GM21367 (cell line): ENCODE measurements around the gene ZGPAT.
A peak's percentile ranks its signal among the peaks of the same experiment; 100 is the strongest.

Experiments used
- ATAC-seq: cut with Tn5 transposase; IDR thresholded peaks from one replicate; pipeline ENCODE4 v1.9.1; 2021; ENCODE audit not compliant: unreplicated experiment

ZGPAT gene

DNA sequence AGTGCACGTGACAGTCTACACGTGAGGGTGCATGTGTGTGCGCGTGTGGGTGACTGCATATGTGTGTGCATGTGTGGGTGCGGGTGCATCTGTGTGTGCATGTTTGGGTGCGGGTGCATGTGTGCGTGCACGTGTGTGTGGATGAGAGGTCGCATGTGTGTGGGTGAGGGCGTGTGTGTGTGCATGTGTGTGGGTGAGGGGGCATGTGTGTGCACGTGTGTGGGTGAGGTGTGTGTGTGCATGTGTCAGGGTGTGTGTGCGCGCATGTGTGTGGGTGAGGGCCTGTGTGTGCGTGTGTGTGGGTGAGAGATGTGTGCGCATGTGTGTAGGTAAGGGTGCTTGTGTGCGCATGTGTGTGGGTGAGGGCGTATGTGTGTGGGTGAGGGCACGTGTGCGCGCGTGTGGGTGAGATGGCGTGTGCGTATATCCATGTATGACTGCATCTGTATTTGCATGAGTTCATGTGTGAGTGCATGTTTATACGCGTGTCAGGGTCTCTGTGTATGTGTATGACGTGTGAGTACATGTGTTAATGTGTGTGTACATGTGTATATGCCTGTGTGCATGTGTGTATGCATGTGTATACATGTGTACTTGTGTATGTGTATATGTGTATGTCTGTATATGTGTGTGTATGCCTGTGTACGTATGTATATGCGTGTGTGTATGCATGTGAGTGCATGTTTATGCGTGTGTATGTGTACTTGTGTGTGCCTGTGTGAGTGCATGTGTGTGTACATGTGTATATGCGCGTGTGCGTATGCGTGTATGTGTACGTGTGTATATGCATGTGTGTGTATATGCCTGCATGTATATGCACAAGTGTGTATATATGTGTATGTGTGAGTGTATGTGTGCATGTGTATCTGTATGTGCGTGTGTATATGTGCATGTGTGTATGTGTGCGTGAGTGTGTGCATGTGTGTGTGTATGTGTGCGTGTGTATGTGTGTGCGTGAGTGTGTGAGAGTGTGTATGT lies 24.6 kb downstream of the ZGPAT start:
- no peak for ATAC-seq

DNA sequence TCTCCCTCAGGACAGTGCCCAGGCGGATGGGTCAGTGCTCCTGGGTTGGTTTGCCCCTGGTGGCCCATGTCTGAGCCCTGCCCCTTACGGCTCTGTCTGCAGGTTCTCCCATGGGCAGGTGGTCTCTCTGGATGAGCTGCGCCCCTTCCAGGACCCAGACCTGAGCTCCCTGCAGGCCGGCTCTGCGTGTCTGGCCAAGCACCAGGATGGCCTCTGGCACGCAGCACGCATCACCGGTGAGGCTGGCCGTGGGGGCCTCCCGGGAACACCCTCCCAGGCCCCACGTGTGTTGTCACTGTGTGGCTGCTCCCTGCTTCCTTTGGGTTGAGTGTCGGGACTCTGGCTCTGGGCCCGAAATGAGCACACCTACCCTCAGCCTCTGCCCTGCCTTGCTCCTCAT lies 25.3 kb downstream of the ZGPAT start:
- ATAC-seq, result no peak

DNA sequence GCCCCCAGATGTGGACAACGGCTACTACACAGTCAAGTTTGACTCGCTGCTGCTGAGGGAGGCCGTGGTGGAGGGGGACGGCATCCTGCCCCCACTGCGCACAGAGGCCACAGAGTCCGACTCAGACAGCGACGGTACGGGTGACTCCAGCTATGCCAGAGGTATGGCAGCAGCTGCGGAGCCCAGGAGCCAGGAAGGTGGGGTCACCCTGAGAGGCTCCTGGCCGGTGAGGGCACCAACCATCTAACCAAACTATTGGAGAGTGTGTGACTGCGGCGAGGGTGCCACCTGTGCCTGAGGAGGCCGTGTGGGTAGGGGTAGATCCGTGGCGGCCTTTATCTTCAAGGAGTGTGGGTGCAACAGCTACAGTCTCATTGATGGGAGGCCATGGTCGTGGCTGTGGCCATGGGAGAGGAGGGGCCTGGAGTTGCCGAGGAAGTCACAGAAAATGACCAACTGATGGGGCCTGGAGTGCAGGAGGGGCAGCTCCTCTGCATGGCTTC lies 25.8 kb downstream of the ZGPAT start:
- no peak for ATAC-seq

DNA sequence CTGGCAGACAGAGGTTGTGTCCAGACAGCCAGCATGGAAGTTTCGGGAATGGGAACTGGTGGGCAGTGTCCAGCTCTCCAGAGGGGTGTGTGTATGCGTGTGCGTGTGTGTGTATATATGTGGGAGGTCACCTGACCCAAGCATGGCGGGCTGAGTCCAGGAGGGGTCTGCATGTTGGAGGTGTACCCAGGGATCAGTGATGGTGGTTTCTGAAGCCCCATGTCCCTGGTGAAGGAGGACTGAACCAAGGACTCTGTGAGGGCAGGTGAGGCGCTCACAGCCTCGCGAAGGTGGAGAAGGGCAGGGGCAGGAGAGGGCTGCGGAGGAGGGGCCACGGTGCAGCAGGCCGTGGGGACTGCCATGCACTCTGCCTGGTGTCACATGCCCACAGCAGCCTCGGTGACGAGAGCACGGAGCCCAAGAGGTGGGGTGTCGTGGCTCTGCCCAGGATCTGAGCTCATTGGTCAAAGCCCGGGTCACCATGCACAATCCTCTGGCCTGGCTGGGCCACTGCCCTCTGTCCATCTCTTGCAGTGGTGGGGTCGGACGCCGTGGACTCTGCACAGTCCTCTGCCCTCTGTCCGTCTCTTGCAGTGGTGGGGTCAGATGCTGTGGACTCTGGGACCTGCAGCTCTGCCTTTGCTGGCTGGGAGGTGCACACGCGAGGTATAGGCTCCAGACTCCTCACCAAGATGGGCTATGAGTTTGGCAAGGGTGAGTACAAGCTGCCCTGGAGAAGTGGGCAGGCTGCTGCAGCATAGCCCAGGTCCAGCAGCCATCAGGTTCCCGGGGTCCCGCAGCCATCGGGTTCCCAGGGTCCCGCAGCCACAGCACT lies 26.5 kb downstream of the ZGPAT start:
- no peak for ATAC-seq

DNA sequence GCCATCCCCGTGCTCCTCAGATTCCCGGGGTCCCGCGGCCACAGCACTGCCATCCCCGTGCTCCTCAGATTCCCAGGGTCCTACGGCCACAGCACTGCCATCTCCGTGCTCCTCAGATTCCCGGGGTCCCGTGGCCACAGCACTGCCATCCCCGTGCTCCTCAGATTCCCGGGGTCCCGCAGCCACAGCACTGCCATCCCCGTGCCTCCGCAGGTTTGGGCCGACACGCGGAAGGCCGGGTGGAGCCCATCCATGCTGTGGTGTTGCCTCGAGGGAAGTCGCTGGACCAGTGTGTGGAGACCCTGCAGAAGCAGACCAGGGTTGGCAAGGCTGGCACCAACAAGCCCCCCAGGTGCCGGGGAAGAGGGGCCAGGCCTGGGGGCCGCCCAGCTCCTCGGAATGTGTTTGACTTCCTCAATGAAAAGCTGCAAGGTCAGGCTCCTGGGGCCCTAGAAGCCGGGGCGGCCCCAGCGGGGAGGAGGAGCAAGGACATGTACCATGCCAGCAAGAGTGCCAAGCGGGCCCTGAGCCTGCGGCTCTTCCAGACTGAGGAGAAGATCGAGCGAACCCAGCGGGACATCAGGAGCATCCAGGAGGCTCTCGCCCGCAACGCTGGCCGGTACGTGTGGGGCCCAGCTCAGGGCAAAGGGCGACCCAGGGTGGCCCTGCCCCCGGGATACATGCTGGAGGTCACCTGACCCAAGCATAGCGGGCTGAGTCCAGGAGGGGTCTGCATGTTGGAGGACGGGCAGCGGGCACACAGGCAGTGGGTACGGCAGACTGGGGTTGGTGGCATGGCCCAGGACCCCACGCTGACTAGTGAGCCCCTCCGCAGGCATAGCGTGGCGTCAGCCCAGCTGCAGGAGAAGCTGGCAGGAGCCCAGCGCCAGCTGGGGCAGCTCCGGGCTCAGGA lies 27.4 kb downstream of the ZGPAT start:
- ATAC-seq, result no peak

DNA sequence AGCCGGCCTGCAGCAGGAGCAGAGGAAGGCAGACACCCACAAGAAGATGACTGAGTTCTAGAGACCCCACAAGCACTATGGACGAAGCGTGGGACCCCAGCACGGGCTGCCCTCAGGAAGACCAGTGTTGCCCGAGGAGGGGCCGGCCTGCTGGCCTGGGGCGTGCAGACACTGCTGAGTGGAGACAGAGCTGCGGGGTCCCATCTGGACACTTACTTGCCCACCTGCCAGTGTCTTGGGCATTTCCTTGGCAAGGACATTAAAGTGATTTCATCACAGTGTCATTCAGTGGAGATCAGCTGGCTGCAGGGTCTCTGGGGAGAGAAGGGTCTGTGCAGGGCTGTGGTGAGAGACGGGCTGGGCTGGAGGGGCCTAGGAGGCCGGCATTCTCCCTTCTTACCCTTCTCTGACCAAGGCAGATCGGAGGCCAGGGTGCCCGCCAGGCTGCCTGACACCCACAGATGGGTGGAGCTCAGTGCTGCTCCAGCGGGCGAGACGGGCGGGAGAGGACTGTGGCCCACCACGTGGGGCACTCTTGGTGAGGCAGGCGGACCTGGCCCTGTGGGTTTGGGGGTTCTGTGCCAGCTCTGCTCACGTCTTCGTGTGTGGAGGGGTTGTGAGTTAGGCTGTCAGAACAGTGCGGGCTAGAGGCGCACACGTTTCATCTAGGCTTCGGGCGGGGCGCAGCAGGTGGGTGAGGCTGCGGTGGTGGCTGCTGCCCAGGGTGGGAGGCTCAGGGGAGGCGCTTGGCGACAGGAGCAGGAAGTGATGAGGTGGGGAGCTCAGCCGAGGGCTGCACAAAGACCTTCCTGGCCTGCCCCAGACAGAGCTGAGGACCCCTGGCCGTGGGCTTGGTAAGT lies 28.2 kb downstream of the ZGPAT start, which contains the start of gene LIME1:
TSS of gene LIME1 (plus strand) at position 806 of the 860 bp plus-strand sequence. CDS start 886 bp downstream, outside the sequence.
- ATAC-seq, result no peak

DNA sequence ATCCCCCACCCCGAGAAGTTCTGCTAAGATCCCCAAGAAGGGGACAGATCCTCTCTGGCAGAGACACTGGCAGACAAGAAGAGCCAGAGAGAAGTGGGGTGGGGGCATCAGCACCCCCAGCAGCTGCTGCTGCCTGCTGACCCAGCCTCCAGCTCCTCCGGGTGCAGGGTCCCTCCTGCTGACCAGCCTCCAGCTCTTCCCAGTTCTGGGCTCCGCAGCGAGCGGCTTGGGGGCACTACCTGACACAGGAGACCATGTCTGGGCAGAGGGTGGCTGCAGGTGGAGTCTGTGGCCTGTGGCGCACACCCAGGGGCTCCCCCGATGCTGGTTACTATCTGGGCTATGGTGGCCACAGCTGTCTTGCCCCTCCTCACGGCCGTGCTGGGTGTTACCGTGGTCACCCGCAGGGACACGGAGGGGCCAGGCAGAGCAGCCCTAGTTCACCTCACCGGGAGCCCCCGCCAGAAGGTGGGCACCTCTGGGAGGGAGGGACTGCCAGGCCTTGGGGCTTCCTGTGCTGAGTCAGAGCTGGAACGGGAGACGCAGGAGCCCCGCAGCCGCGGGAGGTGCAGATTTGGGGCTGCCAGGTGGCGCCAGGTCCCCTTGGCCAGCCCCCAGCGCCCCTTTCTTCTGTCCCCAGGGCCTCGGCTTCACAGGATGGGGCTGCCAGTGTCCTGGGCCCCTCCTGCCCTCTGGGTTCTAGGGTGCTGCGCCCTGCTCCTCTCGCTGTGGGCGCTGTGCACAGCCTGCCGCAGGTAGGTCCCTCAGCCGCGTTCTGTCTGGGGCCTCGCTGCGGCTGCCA lies 29.3 kb downstream of the ZGPAT start:
- ATAC-seq, result no peak

DNA sequence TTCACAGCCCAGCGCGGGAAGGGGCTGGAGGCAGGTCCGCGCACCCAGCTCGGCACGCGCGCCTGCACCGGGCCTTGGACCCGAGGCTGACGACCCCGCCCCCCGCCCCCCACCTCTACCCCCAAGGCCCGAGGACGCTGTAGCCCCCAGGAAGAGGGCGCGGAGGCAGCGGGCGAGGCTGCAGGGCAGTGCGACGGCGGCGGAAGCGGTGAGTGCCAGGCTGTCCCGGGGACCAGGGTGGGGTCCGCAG lies 29.8 kb downstream of the ZGPAT start:
- ATAC-seq, result no peak

DNA sequence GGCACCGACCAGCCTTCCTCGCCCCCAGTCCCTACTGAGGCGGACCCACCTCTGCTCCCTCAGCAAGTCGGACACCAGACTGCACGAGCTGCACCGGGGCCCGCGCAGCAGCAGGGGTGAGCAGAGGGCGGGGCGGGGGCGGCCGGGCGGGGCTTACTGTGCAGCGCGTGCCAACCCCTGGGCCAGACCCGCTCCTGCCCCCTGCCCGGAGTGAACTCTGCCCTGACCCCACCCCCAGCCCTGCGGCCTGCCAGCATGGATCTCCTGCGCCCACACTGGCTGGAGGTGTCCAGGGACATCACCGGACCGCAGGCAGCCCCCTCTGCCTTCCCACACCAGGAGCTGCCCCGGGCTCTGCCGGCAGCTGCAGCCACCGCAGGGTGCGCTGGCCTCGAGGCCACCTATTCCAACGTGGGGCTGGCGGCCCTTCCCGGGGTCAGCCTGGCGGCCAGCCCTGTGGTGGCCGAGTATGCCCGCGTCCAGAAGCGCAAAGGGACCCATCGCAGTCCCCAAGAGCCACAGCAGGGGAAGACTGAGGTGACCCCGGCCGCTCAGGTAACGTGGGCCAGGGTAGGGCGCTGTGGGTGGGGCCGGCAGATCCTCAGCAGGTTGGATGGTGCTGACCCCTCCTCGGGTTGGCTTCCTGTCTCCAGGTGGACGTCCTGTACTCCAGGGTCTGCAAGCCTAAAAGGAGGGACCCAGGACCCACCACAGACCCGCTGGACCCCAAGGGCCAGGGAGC lies 30.3 kb downstream of the ZGPAT start:
- ATAC-seq, result no peak

DNA sequence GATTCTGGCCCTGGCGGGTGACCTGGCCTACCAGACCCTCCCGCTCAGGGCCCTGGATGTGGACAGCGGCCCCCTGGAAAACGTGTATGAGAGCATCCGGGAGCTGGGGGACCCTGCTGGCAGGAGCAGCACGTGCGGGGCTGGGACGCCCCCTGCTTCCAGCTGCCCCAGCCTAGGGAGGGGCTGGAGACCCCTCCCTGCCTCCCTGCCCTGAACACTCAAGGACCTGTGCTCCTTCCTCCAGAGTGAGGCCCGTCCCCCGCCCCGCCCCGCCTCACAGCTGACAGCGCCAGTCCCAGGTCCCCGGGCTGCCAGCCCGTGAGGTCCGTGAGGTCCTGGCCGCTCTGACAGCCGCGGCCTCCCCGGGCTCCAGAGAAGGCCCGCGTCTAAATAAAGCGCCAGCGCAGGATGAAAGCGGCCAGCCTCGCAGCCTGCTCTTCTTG lies 30.9 kb downstream of the ZGPAT start:
- no peak for ATAC-seq

DNA sequence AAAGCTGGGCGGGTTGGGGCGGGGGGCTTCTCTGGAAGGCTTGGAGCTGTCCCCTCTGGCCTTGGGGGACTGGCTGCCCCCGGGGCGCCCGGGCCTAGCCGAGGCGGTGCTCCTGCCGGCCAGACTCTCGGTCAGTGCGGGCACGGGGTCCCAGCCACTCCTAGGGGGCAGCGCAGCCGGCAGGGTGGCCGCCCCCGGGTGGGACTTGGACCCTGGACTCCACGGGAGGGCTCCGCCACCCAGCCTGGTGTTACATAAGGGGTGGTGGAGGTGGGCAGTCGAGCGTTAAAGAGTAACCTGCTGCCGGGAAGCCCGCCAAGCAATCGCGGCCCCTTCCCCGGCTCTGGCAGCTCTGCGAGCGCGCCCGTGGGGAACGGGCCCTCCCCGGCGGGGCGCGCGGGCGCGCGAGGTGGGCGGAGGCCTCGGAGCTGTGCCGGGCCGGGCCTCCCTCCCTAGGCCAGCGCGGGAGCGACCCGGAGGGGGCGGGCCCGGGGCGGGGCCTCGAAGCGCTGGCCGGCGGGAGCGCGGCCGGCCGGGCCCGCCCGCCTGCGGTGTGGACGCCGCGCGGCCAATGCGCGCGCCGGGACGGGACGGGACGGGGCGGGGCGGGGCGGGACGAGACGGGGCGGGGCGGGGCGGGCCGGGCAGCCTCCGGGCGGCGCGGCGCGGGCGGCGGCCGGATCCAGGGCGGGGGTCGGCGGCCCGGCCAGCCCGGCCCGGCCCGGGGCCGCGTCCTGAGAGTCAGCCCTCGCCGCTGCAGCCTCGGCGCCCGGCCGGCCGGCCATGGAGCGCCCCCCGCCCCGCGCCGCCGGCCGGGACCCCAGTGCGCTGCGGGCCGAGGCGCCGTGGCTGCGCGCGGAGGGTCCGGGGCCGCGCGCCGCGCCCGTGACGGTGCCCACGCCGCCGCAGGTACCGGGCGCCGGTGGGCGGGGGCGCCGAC lies 31.6 kb downstream of the ZGPAT start, which contains the start of gene SLC2A4RG:
TSS of gene SLC2A4RG (plus strand) at position 647 of the 940 bp plus-strand sequence. CDS start at position 784, 137 bp downstream.
- peak; percentile 34 for ATAC-seq

DNA sequence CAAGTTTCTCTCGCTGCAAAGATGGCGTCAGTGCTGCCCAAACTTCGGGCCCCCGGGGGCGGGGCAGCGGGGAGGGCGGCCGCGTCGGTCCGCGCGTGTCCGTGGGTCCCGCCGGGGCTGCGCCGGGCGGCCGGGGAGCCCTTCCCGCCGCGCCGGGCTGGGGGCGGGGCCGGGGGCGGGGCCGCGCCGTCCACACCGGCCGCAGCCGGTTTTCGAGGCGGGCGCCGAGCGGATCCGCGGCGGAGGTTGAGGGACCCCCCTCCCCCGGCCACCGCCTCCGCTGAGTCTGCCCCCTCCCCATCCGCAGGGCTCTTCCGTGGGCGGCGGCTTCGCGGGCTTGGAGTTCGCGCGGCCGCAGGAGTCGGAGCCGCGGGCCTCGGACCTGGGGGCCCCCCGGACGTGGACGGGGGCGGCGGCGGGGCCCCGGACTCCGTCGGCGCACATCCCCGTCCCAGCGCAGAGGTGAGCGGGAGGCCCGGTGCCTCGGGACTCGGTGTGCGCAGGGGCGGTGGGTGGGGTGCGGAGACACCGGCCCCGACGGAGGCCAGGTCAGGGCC lies 32.3 kb downstream of the ZGPAT start:
- no peak for ATAC-seq

DNA sequence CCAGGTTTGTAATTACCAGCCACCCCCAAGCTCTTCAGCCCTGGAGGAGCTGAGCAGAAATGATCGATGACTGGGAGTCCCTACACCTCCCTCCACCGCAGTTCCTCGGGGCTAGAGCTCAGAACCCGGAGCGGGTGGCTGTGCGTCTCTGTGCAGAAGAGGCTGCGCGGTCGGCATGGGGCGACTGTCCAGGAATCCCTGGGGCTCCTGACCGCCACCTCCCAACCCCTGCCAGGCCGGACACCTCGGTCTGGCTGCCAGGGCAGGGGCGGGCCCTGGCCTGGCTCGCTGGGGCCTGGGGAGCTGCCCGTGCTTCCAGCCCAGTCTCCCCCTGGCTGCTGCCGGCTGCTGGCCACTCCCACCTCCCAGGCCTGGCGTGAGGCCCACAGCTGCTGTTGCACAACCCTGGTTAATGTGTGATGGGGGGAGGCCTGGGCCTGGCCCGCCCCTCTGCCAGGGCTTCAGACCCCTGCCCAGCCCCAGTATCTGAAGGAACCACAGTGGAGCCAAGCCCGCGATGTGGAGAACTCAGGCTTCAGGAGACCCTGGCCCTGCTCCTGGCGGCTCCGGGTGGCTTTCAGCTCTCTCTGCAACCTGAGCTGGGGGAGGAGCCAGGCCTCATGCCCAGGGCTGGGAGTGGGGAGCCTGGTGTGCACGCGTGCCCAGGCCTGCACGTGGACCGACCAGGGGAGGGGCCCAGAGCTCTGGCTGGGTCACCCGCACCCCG lies 33.0 kb downstream of the ZGPAT start:
- no peak for ATAC-seq

DNA sequence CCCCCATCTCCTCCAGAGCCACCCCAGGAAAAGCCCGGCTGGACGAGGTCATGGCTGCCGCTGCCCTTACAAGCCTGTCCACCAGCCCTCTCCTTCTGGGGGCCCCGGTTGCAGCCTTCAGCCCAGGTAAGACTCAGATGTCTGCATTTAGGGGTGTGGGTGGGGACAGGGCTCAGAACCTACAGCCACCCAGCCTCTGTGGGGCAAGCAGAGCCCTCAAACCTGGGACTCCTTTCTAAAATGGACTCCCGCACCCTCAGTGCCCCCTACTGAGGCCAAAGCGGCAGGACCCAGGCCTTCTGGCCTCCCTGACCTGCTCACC lies 33.5 kb downstream of the ZGPAT start:
- ATAC-seq, result no peak

DNA sequence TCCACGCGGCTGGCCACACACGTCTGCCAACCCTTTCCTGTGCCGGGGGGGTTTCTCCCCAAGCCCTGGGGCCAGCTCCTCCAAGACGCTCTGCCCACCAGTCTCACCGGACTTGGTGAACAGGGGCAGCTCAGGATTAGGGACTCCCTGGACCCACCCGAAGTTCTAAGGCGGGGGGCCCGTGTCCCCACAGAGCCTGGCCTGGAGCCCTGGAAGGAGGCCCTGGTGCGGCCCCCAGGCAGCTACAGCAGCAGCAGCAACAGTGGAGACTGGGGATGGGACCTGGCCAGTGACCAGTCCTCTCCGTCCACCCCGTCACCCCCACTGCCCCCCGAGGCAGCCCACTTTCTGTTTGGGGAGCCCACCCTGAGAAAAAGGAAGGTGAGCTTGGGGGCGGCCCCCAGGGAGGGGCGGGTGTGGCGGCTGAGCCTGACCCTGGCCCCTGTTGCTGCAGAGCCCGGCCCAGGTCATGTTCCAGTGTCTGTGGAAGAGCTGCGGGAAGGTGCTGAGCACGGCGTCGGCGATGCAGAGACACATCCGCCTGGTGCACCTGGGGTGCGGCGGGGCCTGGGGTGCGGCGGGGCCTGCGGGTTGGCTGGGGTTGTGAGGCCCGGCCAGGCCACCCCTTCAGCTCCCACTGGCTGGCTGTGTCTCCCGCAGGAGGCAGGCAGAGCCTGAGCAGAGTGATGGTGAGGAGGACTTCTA lies 34.0 kb downstream of the ZGPAT start:
- no peak for ATAC-seq
